GM06990 (cell line): ENCODE results near the gene KCNA5.

Experiments
- DNase-seq: peaks from one replicate; pipeline ENCODE4 v3.0.0-alpha.2; 2011; ENCODE audit not compliant: insufficient read length; ENCODE audit errors: extremely low read depth
- H3K27me3 ChIP-seq: replicated peaks from 2 replicates; pipeline ENCODE4 v1.6.0; 2011; ENCODE audit warnings: low read length; ENCODE audit not compliant: control insufficient read depth, insufficient read depth
- H3K36me3 ChIP-seq: 2 replicates; pipeline ENCODE4 v1.5.1; 2011; ENCODE audit warnings: low read length; ENCODE audit not compliant: control insufficient read depth, insufficient read depth
- H3K4me3 ChIP-seq: replicated peaks from 2 replicates; pipeline ENCODE4 v1.5.1; 2011; ENCODE audit warnings: low read depth, mild to moderate bottlenecking, control low read depth, low read length
- TF ChIP-seq, protein P1 (sequence below): IDR thresholded peaks from 2 replicates; pipeline ENCODE4 v1.5.1; 2011; ENCODE audit warnings: low read length, control low read depth, mild to moderate bottlenecking, inconsistent platforms; ENCODE audit not compliant: insufficient read depth, poor library complexity, severe bottlenecking

Gene KCNA5

DNA sequence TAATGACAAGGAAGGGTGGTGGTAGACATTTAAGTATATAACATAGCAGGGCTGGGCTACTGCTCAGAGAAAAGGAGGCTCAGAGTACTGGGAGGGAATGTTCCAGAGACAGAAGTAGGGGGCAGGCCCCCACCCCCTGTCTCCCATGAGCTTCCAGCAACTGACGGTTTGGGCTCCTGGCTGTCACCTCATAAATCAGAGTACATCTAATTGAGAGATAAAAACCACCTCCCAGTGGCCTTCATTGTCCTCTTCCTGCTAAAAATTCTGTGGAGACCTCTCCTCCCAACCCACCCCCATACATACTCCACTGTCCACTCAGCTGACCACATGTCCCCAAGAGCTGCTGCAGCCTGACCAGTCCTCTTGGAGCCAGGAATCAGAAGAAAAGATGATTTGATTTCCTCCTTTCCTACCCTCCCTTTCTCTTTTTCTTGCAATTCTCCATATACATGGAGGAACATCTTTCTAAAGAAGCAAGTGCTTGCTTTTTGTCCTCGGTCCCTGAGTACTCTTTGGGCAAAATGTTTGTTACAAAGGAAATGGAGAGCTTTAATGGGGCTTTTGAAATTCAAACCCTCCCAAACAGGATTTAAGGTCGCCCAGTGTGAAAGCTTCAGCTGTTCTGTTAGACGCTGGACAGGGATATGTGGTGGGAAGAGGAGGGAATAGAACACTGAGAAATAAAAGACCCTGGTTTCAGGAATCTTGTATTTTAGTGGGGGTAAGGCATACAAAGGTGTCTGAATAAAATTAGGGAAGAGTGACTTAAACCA is 16.4 kb upstream of the KCNA5 start:
- no peaks in the 10 kb centered on the region; the same call in 1 of the 2 replicates for H3K27me3 ChIP-seq
- no peaks in the 10 kb centered on the region for H3K36me3 ChIP-seq
- H3K4me3 ChIP-seq: no peak overlapping the region
- DNase-seq: no peak
- TF ChIP-seq, protein P1, sequence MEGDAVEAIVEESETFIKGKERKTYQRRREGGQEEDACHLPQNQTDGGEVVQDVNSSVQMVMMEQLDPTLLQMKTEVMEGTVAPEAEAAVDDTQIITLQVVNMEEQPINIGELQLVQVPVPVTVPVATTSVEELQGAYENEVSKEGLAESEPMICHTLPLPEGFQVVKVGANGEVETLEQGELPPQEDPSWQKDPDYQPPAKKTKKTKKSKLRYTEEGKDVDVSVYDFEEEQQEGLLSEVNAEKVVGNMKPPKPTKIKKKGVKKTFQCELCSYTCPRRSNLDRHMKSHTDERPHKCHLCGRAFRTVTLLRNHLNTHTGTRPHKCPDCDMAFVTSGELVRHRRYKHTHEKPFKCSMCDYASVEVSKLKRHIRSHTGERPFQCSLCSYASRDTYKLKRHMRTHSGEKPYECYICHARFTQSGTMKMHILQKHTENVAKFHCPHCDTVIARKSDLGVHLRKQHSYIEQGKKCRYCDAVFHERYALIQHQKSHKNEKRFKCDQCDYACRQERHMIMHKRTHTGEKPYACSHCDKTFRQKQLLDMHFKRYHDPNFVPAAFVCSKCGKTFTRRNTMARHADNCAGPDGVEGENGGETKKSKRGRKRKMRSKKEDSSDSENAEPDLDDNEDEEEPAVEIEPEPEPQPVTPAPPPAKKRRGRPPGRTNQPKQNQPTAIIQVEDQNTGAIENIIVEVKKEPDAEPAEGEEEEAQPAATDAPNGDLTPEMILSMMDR: no peak

DNA sequence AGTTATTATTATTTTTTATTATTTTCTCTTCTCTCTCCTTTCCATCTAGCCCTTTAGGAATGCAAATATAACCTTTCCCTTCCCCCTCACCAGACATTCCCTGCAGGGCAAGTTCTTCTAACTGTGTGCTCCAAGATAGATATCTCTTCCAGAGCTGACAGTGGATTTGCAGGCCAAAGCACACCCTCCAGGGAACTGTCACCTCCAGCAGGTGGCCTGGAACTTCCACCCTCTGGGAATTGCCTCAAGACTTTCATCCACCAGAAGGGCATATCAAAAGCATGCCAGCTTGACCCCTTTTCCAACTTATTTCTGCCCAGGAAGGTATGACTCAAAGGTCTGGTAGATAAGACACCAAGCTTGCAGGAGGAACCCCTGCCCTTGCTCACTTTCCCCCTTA is 13.6 kb upstream of the KCNA5 start:
- H3K27me3 ChIP-seq: no peaks in the 10 kb centered on the region
- no peak overlapping the region for H3K4me3 ChIP-seq
- no peak for DNase-seq
- TF ChIP-seq, protein P1: no peak
- no peaks in the 10 kb centered on the region for H3K36me3 ChIP-seq

DNA sequence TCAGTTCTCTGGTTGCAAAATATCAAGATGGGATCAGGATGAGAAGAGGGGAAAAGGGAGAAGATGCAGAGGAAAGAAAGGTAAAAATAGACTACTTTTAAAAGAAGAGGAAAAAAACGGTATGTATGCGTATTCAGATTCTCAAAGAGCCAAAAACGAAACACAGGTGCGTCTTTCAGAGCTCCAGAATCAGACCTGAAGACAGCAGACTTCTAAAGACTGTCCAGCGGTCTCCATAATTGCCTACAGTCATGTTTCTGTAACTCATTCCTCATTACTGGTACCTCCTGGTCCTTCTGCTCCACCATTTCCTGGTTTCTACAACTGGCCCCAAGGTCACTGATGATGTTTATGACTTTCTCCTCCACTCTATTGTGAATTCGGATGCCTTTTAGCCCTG is 12.4 kb upstream of the KCNA5 start:
- Histone ChIP-seq H3K27me3 (no peaks in the 10 kb centered on the region), H3K36me3 (no peaks in the 10 kb centered on the region), H3K4me3 (no peak overlapping the region)
- TF ChIP-seq, protein P1: no peak
- no peak for DNase-seq

DNA sequence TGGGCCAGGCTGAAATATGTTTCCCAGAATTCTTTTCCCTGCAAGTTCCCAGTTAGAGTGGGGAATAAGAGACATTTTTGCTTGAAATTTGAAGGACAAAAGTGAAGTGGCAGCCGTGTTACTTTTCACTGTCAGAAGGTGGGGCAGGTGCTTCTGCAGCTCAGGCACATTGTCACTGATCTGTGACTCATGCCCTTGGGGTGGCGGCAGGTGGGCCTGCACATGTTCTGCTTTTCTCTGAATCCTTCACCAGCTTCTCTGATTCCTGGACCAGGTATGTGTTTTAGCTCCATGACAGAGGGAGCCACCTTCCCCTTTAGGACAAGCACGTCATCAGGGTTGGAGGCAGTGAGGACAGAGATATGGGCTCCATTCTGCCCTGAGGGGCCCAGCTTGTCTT is 11.7 kb upstream of the KCNA5 start:
- Histone ChIP-seq H3K36me3 (no peaks in the 10 kb centered on the region), H3K27me3 (no peaks in the 10 kb centered on the region), H3K4me3 (no peak overlapping the region)
- DNase-seq: no peak
- TF ChIP-seq, protein P1: no peak

DNA sequence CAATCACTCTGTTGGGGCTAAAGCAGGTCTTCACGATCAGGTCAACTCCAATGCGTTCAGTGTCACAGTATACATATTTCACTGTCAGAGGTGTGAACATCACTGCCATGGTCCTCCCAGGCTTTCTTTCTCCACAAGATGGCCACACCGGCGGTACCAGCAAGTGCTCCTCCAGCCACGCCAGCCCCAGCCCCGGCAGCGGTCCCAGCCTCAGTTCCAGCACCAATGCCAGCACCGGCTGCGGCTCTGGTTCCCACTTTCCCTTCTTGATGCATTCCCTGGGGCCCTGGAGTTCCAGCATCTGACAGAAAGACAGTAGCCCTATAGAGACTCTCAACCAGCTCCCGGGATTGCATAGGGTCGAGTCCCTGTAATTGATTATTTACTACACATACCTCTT is 10.9 kb upstream of the KCNA5 start:
- no peak for DNase-seq
- TF ChIP-seq, protein P1: no peak
- Histone ChIP-seq H3K27me3 (no peaks in the 10 kb centered on the region), H3K36me3 (no peaks in the 10 kb centered on the region), H3K4me3 (no peak overlapping the region)

DNA sequence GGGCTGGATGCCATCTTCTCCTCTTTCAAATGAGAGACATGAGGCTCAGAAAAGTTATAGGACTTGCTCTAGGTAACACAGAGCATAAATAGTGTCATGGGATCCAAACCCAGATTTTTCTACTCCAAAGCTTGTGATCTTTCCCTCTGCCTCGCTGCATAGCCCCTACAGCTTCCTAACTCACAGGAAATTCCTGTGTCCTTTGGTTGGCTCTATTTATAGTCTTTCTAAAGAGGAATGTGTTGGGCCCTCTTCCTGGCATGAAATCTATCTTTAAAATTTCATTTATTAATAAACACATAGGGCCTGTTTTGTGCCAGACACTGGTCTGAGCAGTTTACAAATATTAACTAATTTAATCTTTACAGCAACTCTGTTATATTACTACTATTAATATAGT is 9.8 kb upstream of the KCNA5 start:
- Histone ChIP-seq H3K36me3 (no peaks in the 10 kb centered on the region), H3K4me3 (no peak overlapping the region), H3K27me3 (no peaks in the 10 kb centered on the region)
- TF ChIP-seq, protein P1: no peak
- no peak for DNase-seq
